Ovary (tissue), 3 donors: ENCODE measurements around the gene NANOS1.

Source experiments
- CTCF ChIP-seq, 3 donors: fragments of 450-650 bp in 2 of 3; fragments of 200-600 bp in 1 of 3; IDR thresholded peaks; one replicate each; pipeline versions ENCODE4 v1.5.1 to v1.8.0; 2016 to 2022; ENCODE audit warnings: antibody characterized with exemption in 3 of 3, mild to moderate bottlenecking in 1 of 3
- EP300 ChIP-seq: sonication (generic); formaldehyde crosslinking; IDR thresholded peaks from one replicate; pipeline ENCODE4 v1.6.1; 2017; ENCODE audit warnings: antibody characterized with exemption
- POLR2A ChIP-seq: fragments of 450-650 bp; IDR thresholded peaks from one replicate; pipeline ENCODE4 v1.6.1; 2017; ENCODE audit warnings: antibody characterized with exemption, mild to moderate bottlenecking, moderate library complexity
- donor health status: DM: no; HTN: no; CAD: no.

- TF ChIP-seq POLR2A (no peak), CTCF (IDR thresholded peaks at IDR 0.05) (no peak), EP300 (no peak)
These were observed 44.1 kb downstream of the NANOS1 start for GRCh38 chr10:119073584-119073983.
